IMR-90 (cell line): ENCODE data around the gene HOXA5. TPM values are rescaled to one million over a fixed set of nuclear protein-coding genes. Genes with fewer than 3 reads are reported as not detected.

Experiments used
- ATAC-seq: fragments of 200-7000 bp; cut with Tn5 transposase; 2 replicates; pipeline ENCODE4 v1.9.1; 2020; ENCODE audit warnings: low read depth, mild to moderate bottlenecking, moderate library complexity
- BruUV-seq: library from RNA; stranded (reverse); fragments of 400-500 nt; replicated peaks from 2 replicates; lab custom pipeline; 2021; lab: Mats Ljungman, UMichigan
- CTCF ChIA-PET: fragments of 300-600 bp; formaldehyde crosslinking; extraction: SDS; loops from one replicate; lab custom pipeline; 2021; ENCODE audit warnings: antibody characterized with exemption; lab: Yijun Ruan, JAX
- POLR2A ChIA-PET: fragments of 300-600 bp; sonication (Branson Sonifier 250); formaldehyde crosslinking; loops from one replicate; lab custom pipeline; 2022; ENCODE audit warnings: antibody characterized with exemption; ENCODE audit not compliant: unreplicated experiment; lab: Charles Lee
- DNase-seq: peaks from one replicate; pipeline ENCODE4 v3.0.0; 2013
- H2AFZ ChIP-seq: replicated peaks from 2 replicates; pipeline ENCODE3; 2013; ENCODE audit warnings: low read length, mild to moderate bottlenecking; ENCODE audit not compliant: poor library complexity
- H2AK5ac ChIP-seq: 2 replicates; pipeline ENCODE4 v1.6.1; 2013; ENCODE audit warnings: low read depth, low read length, inconsistent platforms
- H2AK9ac ChIP-seq: replicated peaks from 2 replicates; pipeline ENCODE3; 2013; ENCODE audit warnings: mild to moderate bottlenecking, low read depth, low read length, moderate library complexity; ENCODE audit not compliant: poor library complexity
- H2BK120ac ChIP-seq: 2 replicates; pipeline ENCODE4 v1.6.1; 2013; ENCODE audit warnings: low read depth, low read length, inconsistent platforms
- H2BK15ac ChIP-seq: 3 replicates; pipeline ENCODE4 v1.6.1; 2013; ENCODE audit warnings: low read depth, low read length, inconsistent platforms
- H2BK20ac ChIP-seq: 2 replicates; pipeline ENCODE4 v1.6.1; 2013; ENCODE audit warnings: low read depth, mild to moderate bottlenecking, inconsistent platforms, low read length, moderate library complexity
- H2BK5ac ChIP-seq: 2 replicates; pipeline ENCODE4 v1.6.1; 2013; ENCODE audit warnings: mild to moderate bottlenecking, low read depth, low read length, inconsistent platforms; ENCODE audit not compliant: poor library complexity, severe bottlenecking
- H3K14ac ChIP-seq: replicated peaks from 2 replicates; pipeline ENCODE4 v1.6.1; 2013; ENCODE audit warnings: low read depth, low read length, inconsistent platforms
- H3K18ac ChIP-seq: 2 replicates; pipeline ENCODE4 v1.6.1; 2013; ENCODE audit warnings: low read depth, low read length, control low read depth
- H3K23ac ChIP-seq: 2 replicates; pipeline ENCODE4 v1.6.1; 2013; ENCODE audit warnings: low read depth, low read length, inconsistent platforms
- H3K27ac ChIP-seq: 2 replicates; pipeline ENCODE4 v1.5.1; 2013; ENCODE audit warnings: mild to moderate bottlenecking, control low read depth, low read length; ENCODE audit not compliant: insufficient read depth
- H3K27me3 ChIP-seq: 2 replicates; pipeline ENCODE4 v1.6.1; 2013; ENCODE audit warnings: low read length; ENCODE audit not compliant: control insufficient read depth, insufficient read depth
- H3K36me3 ChIP-seq: 2 replicates; pipeline ENCODE4 v1.6.1; 2013; ENCODE audit warnings: low read length, mixed read lengths; ENCODE audit not compliant: control insufficient read depth, insufficient read depth
- H3K4ac ChIP-seq: 2 replicates; pipeline ENCODE4 v1.6.1; 2013; ENCODE audit warnings: low read depth, low read length, inconsistent platforms
- H3K4me1 ChIP-seq: 2 replicates; pipeline ENCODE4 v1.6.1; 2013; ENCODE audit warnings: low read length, mixed read lengths; ENCODE audit not compliant: control insufficient read depth, insufficient read depth
- H3K4me2 ChIP-seq: 2 replicates; pipeline ENCODE4 v1.6.1; 2013; ENCODE audit warnings: low read depth, mild to moderate bottlenecking, control low read depth, low read length, moderate library complexity
- H3K4me3 ChIP-seq: 2 replicates; pipeline ENCODE4 v1.5.1; 2013; ENCODE audit warnings: low read depth, mild to moderate bottlenecking, control low read depth, low read length, moderate library complexity; ENCODE audit not compliant: insufficient read depth
- H3K56ac ChIP-seq: 2 replicates; pipeline ENCODE4 v1.6.1; 2013; ENCODE audit warnings: low read length, inconsistent platforms; ENCODE audit not compliant: insufficient read depth; ENCODE audit errors: extremely low read depth
- H3K79me1 ChIP-seq, 2 experiments: 2 replicates each; pipeline ENCODE4 v1.6.1; 2013; ENCODE audit warnings: low read length in 2 of 2, inconsistent platforms in 1 of 2, low read depth in 1 of 2
- H3K9ac ChIP-seq: 2 replicates; pipeline ENCODE4 v1.6.1; 2013; ENCODE audit warnings: low read depth, low read length, control low read depth
- H3K9me1 ChIP-seq: 2 replicates; pipeline ENCODE4 v1.6.1; 2013; ENCODE audit warnings: low read length, inconsistent platforms; ENCODE audit not compliant: insufficient read depth
- H3K9me3 ChIP-seq: 2 replicates; pipeline ENCODE4 v1.6.1; 2013; ENCODE audit warnings: low read length; ENCODE audit not compliant: control insufficient read depth, insufficient read depth
- H4K20me1 ChIP-seq: 2 replicates; pipeline ENCODE4 v1.6.1; 2013; ENCODE audit warnings: low read length, inconsistent platforms; ENCODE audit not compliant: insufficient read depth
- H4K5ac ChIP-seq: 2 replicates; pipeline ENCODE4 v1.6.1; 2013; ENCODE audit warnings: mild to moderate bottlenecking, low read depth, low read length, control low read depth
- H4K8ac ChIP-seq, 2 experiments: 2 replicates each; pipeline ENCODE4 v1.6.1; 2013; ENCODE audit warnings: low read depth in 2 of 2, low read length in 2 of 2, control low read depth in 1 of 2, inconsistent platforms in 1 of 2
- H4K91ac ChIP-seq: 2 replicates; pipeline ENCODE4 v1.6.1; 2013; ENCODE audit warnings: low read depth, low read length, inconsistent platforms; ENCODE audit not compliant: insufficient read depth
- CEBPB ChIP-seq: IDR thresholded peaks from 2 replicates; pipeline ENCODE4 v1.6.1; 2012; ENCODE audit warnings: low read depth, low read length, improper control_type of control experiment
- CHD1 ChIP-seq: IDR thresholded peaks from 2 replicates; pipeline ENCODE4 v1.6.1; 2012; ENCODE audit warnings: low read depth, low read length, improper control_type of control experiment
- CTCF ChIP-seq: conservative IDR thresholded peaks from 2 replicates; pipeline ENCODE4 v1.5.1; 2012; ENCODE audit warnings: mild to moderate bottlenecking, low read depth, low read length, improper control_type of control experiment
- ELK1 ChIP-seq: fragments of 150-350 bp; IDR thresholded peaks from 2 replicates; pipeline ENCODE4 v1.6.1; 2016; ENCODE audit warnings: low read depth, mild to moderate bottlenecking, low read length, moderate library complexity, borderline replicate concordance
- FOS ChIP-seq: fragments of 150-350 bp; IDR thresholded peaks from 2 replicates; pipeline ENCODE4 v1.6.1; 2016; ENCODE audit warnings: low read depth, low read length
- MAFK ChIP-seq: IDR thresholded peaks from 2 replicates; pipeline ENCODE4 v1.6.1; 2012; ENCODE audit warnings: low read depth, low read length, improper control_type of control experiment
- MAZ ChIP-seq: IDR thresholded peaks from 2 replicates; pipeline ENCODE4 v1.6.1; 2012; ENCODE audit warnings: low read depth, mild to moderate bottlenecking, low read length, improper control_type of control experiment, moderate library complexity, borderline replicate concordance
- MXI1 ChIP-seq: IDR thresholded peaks from 2 replicates; pipeline ENCODE4 v1.6.1; 2012; ENCODE audit warnings: low read depth, mild to moderate bottlenecking, low read length, moderate library complexity, borderline replicate concordance
- NFE2L2 ChIP-seq: fragments of 150-350 bp; IDR thresholded peaks from 2 replicates; pipeline ENCODE4 v1.6.1; 2016; ENCODE audit warnings: low read depth, mild to moderate bottlenecking, low read length
- POLR2A ChIP-seq: IDR thresholded peaks from 2 replicates; pipeline ENCODE4 v1.6.1; 2012; ENCODE audit warnings: mild to moderate bottlenecking, low read depth, low read length
- RCOR1 ChIP-seq: IDR thresholded peaks from 2 replicates; pipeline ENCODE4 v1.6.1; 2012; ENCODE audit warnings: mild to moderate bottlenecking, low read length, improper control_type of control experiment; ENCODE audit not compliant: insufficient replicate concordance
- SMC3 ChIP-seq: fragments of 150-350 bp; IDR thresholded peaks from 2 replicates; pipeline ENCODE4 v1.6.1; 2016; ENCODE audit warnings: low read depth, mild to moderate bottlenecking, antibody characterized with exemption, low read length, moderate library complexity
- USF2 ChIP-seq: fragments of 150-350 bp; IDR thresholded peaks from 2 replicates; pipeline ENCODE4 v1.6.1; 2017; ENCODE audit warnings: mild to moderate bottlenecking, antibody characterized with exemption, low read length, low read depth
- WGBS, 2 experiments: methylation state at CpG; one replicate each; pipeline versions ENCODE4 v1.1.5 to v1.1.7; 2013; ENCODE audit warnings: missing lambda C conversion rate in 2 of 2; ENCODE audit not compliant: insufficient read length in 1 of 2; ENCODE audit errors: extremely low coverage in 2 of 2; 5-methylcytosine and 5-hydroxymethylcytosine counted together
- dilution Hi-C: fragments of 300-500 bp; cut with HindIII; formaldehyde crosslinking; loops from one replicate; pipeline ENCODE4 v1.14.3; 2018; ENCODE audit warnings: low sequenced_read_pairs; ENCODE audit not compliant: unreplicated experiment
- in situ Hi-C: fragments of 300-500 bp; cut with MboI; formaldehyde crosslinking; loops from 3 replicates; pipeline ENCODE4 v1.14.3; 2019; ENCODE audit warnings: low sequenced_read_pairs, inconsistent platforms, mixed read lengths
- intact Hi-C: fragments of 100-400 bp; cut with micrococcal nuclease; formaldehyde crosslinking; loops from 2 replicates; pipeline ENCODE4 v1.10.0; 2022
- polyA plus RNA-seq, 3 experiments: library from polyadenylated mRNA; depleted of rRNA; stranded (reverse); fragments of >200 nt; gene quantifications; 2 replicates each; pipeline ENCODE4 v1.2.3, GENCODE V29; 2012; ENCODE audit warnings: low replicate concordance in 1 of 3
- total RNA-seq: library from RNA; depleted of rRNA; stranded (reverse); fragments of >200 nt; gene quantifications from 2 replicates; pipeline ENCODE4 v1.2.3, GENCODE V29; 2012

HOXA5 gene
- total and polyA plus RNA-seq, 2 of the 4 experiments (the other 2 are of a cell fraction) = 19.9 to 29.4 TPM

GRCh38 chr7:27108390-27109127 lies 34.9 kb downstream of the HOXA5 start:
- H4K20me1 ChIP-seq = peaks cover 9% of the 10 kb centered on the region; the same call in 1 of the 2 replicates
- ATAC-seq (peak; percentile 47), DNase-seq (peak; percentile 88)
- in situ Hi-C loops = loop anchor here (10.0 kb wide), 1 partner anchor 914 kb away; no protein-coding TSS in a partner anchor
- no peaks in the 10 kb centered on the region for H3K9me3 ChIP-seq
- H3K9ac ChIP-seq = peak overlapping the region; percentile 92
- peak overlapping the region; percentile 92 for H3K4ac ChIP-seq
- ChIA-PET CTCF (interaction anchor here (1.0 to 1.1 kb wide), 2 partner anchors 36 to 418 kb away, joined by 3 to 4 read pairs; no protein-coding TSS in a partner anchor), POLR2A (interaction anchor here (0.6 to 1.3 kb wide), 4 partner anchors 9 to 1032 kb away, joined by 3 to 14 read pairs (median 4); partner anchors contain the start of gene HOXA5)
- peaks cover 43% of the 10 kb centered on the region for H3K4me1 ChIP-seq
- BruUV-seq = no TSS peak
- H2BK120ac ChIP-seq = peak overlapping the region; percentile 90
- H3K18ac ChIP-seq = peak overlapping the region; percentile 90
- peak overlapping the region; percentile 90 for H3K14ac ChIP-seq
- peak overlapping the region; percentile 97 for H3K56ac ChIP-seq
- peak overlapping the region; percentile 98 for H3K27ac ChIP-seq
- H4K8ac ChIP-seq = peak overlapping the region; percentile 53 to 82
- peaks cover 0 to 42% of the 10 kb centered on the region in 2 experiments; a peak in 2 of 4 replicates for H3K79me1 ChIP-seq
- intact Hi-C loops = no loop called here
- peak overlapping the region; percentile 92 for H2BK20ac ChIP-seq
- peak overlapping the region; percentile 91 for H4K5ac ChIP-seq
- peaks cover 9% of the 10 kb centered on the region; the same call in 1 of the 2 replicates for H3K36me3 ChIP-seq
- dilution Hi-C loops = no loop called here
- peaks cover 13% of the 10 kb centered on the region; the same call in 1 of the 2 replicates for H3K9me1 ChIP-seq
- H4K91ac ChIP-seq = peak overlapping the region; percentile 84
- peak overlapping the region; percentile 85 for H3K4me2 ChIP-seq
- H3K27me3 ChIP-seq = no peaks in the 10 kb centered on the region
- H2BK5ac ChIP-seq = peak overlapping the region; percentile 95
- H2BK15ac ChIP-seq = no peak overlapping the region; the same call in 2 of the 3 replicates
- H2AK9ac ChIP-seq = peak overlapping the region; percentile 81
- H3K4me3 ChIP-seq = peak overlapping the region; percentile 45
- H2AFZ ChIP-seq = peak overlapping the region; percentile 87
- 2% methylated on average over 12 of the region's 41 CpGs; no CpG with 5 or more reads in 1 of the 2 experiments for WGBS, 2 experiments
- peak overlapping the region; percentile 98 for H3K23ac ChIP-seq
- H2AK5ac ChIP-seq = peak overlapping the region; percentile 81
- TF ChIP-seq NFE2L2 = no peak
- no peak for TF ChIP-seq ELK1
- peak; percentile 64 for TF ChIP-seq POLR2A
- no peak for TF ChIP-seq RCOR1
- TF ChIP-seq MAFK = no peak
- 0 out of 2 replicates have a peak, but pooled peaks have one; percentile 22 for TF ChIP-seq FOS
- no peak for TF ChIP-seq SMC3
- TF ChIP-seq CHD1 = no peak
- no peak for TF ChIP-seq CTCF
- no peak for TF ChIP-seq MAZ
- no peak for TF ChIP-seq MXI1
- TF ChIP-seq USF2 = no peak
- no peak for TF ChIP-seq CEBPB
